Measurements from ENCODE around the gene NUDT1. TPM values are rescaled to one million over a fixed set of nuclear protein-coding genes. Genes with fewer than 3 reads are reported as not detected.

NUDT1 gene
- total and polyA plus RNA-seq, 2 donors (not counting 1 experiment from before 2014, with no cell fraction given) = 19.8 to 28.4 TPM

- Histone ChIP-seq H3K4me3 (replicated peaks in 1 of 4; ENCODE audit: control extremely low read depth in 1 of 4, insufficient read depth in 1 of 4, low read depth in 3 of 4, low read length in 4 of 4) (no peak overlapping the region), H3K27ac (ENCODE audit: insufficient read depth, low read length) (no peak overlapping the region), H3K36me3 (ENCODE audit: control insufficient read depth, insufficient read depth, low read length) (peaks cover 1% of the 10 kb centered on the region), H3K79me2 (ENCODE audit: control insufficient read depth, insufficient read depth, low read length) (no peaks in the 10 kb centered on the region), H3K4me2 (ENCODE audit: extremely low read depth, insufficient read depth, low read length) (no peak overlapping the region), H3K27me3 (ENCODE audit: control insufficient read depth, insufficient read depth, low read length) (no peaks in the 10 kb centered on the region), H2AFZ (ENCODE audit: low read length) (no peak overlapping the region), H4K20me1 (ENCODE audit: control insufficient read depth, extremely low read depth, insufficient read depth, low read length) (no peaks in the 10 kb centered on the region), H3K4me1 (ENCODE audit: control insufficient read depth, extremely low read depth, insufficient read depth, low read length) (peaks cover 3% of the 10 kb centered on the region), H3K9ac (ENCODE audit: insufficient read depth, low read length) (no peak overlapping the region), H3K9me3 (ENCODE audit: control insufficient read depth, insufficient read depth, low read depth, low read length) (no peaks in the 10 kb centered on the region)
- DNase-seq (ENCODE audit: low read depth in 2 of 2) = peak in 1 of 2 donors; percentile 21
- TF ChIP-seq EZH2 (IDR thresholded peaks at IDR 0.05; ENCODE audit: low read length, missing control alignments) (no peak), CTCF (conservative IDR thresholded peaks at IDR 0.05 in 1 of 2, IDR thresholded peaks at IDR 0.05 in 1 of 2; ENCODE audit: low read depth in 1 of 2, low read length in 2 of 2) (no peak)
Observed at GRCh38 chr7:2269991-2270460, 28.0 kb downstream of the NUDT1 start.

GRCh38 chr7:2270495-2270894 lies 28.5 kb downstream of the NUDT1 start:
- H3K4me2 ChIP-seq (ENCODE audit: extremely low read depth, insufficient read depth, low read length) = no peak overlapping the region
- no peaks in the 10 kb centered on the region for H3K9me3 ChIP-seq (ENCODE audit: control insufficient read depth, insufficient read depth, low read depth, low read length)
- H3K79me2 ChIP-seq (ENCODE audit: control insufficient read depth, insufficient read depth, low read length) = no peaks in the 10 kb centered on the region
- H3K9ac ChIP-seq (ENCODE audit: insufficient read depth, low read length) = no peak overlapping the region
- peaks cover 3% of the 10 kb centered on the region for H3K4me1 ChIP-seq (ENCODE audit: control insufficient read depth, extremely low read depth, insufficient read depth, low read length)
- TF ChIP-seq CTCF (conservative IDR thresholded peaks at IDR 0.05 in 1 of 2, IDR thresholded peaks at IDR 0.05 in 1 of 2; ENCODE audit: low read depth in 1 of 2, low read length in 2 of 2) (no peak), EZH2 (IDR thresholded peaks at IDR 0.05; ENCODE audit: low read length, missing control alignments) (no peak)
- no peak overlapping the region for H3K4me3 ChIP-seq (replicated peaks in 1 of 4; ENCODE audit: control extremely low read depth in 1 of 4, insufficient read depth in 1 of 4, low read depth in 3 of 4, low read length in 4 of 4)
- peaks cover 2% of the 10 kb centered on the region for H3K36me3 ChIP-seq (ENCODE audit: control insufficient read depth, insufficient read depth, low read length)
- no peak overlapping the region for H3K27ac ChIP-seq (ENCODE audit: insufficient read depth, low read length)
- H3K27me3 ChIP-seq (ENCODE audit: control insufficient read depth, insufficient read depth, low read length) = no peaks in the 10 kb centered on the region
- H2AFZ ChIP-seq (ENCODE audit: low read length) = no peak overlapping the region
- no peak for DNase-seq (ENCODE audit: low read depth in 2 of 2)
- H4K20me1 ChIP-seq (ENCODE audit: control insufficient read depth, extremely low read depth, insufficient read depth, low read length) = no peaks in the 10 kb centered on the region

GRCh38 chr7:2271273-2272026 lies 29.4 kb downstream of the NUDT1 start:
- H3K27ac ChIP-seq (ENCODE audit: insufficient read depth, low read length) = no peak overlapping the region
- no peaks in the 10 kb centered on the region for H3K9me3 ChIP-seq (ENCODE audit: control insufficient read depth, insufficient read depth, low read depth, low read length)
- no peaks in the 10 kb centered on the region for H4K20me1 ChIP-seq (ENCODE audit: control insufficient read depth, extremely low read depth, insufficient read depth, low read length)
- no peak overlapping the region for H2AFZ ChIP-seq (ENCODE audit: low read length)
- no peak overlapping the region for H3K4me3 ChIP-seq (replicated peaks in 1 of 4; ENCODE audit: control extremely low read depth in 1 of 4, insufficient read depth in 1 of 4, low read depth in 3 of 4, low read length in 4 of 4)
- no peak for DNase-seq (ENCODE audit: low read depth in 2 of 2)
- peaks cover 2% of the 10 kb centered on the region for H3K36me3 ChIP-seq (ENCODE audit: control insufficient read depth, insufficient read depth, low read length)
- no peak overlapping the region for H3K4me2 ChIP-seq (ENCODE audit: extremely low read depth, insufficient read depth, low read length)
- H3K9ac ChIP-seq (ENCODE audit: insufficient read depth, low read length) = no peak overlapping the region
- peaks cover 3% of the 10 kb centered on the region for H3K4me1 ChIP-seq (ENCODE audit: control insufficient read depth, extremely low read depth, insufficient read depth, low read length)
- TF ChIP-seq CTCF (conservative IDR thresholded peaks at IDR 0.05 in 1 of 2, IDR thresholded peaks at IDR 0.05 in 1 of 2; ENCODE audit: low read depth in 1 of 2, low read length in 2 of 2) = no peak
- TF ChIP-seq EZH2 (IDR thresholded peaks at IDR 0.05; ENCODE audit: low read length, missing control alignments) = no peak
- H3K27me3 ChIP-seq (ENCODE audit: control insufficient read depth, insufficient read depth, low read length) = no peaks in the 10 kb centered on the region
- H3K79me2 ChIP-seq (ENCODE audit: control insufficient read depth, insufficient read depth, low read length) = no peaks in the 10 kb centered on the region
